Stimulated activated CD4-positive, alpha-beta T cell treated with anti-CD3 and anti-CD28 coated beads, Interleukin-12 subunit alpha, Interleukin-12 subunit beta, amount 100 ng/mL, for 48 hours (primary cell): ENCODE measurements around the gene COPZ1.
A peak's percentile ranks its signal among the peaks of the same experiment; 100 is the strongest.

Experiments
- DNase-seq, 3 donors: peaks; one replicate each; pipeline ENCODE4 v3.0.0-alpha.2; 2020; ENCODE audit warnings: low read depth in 2 of 3, low spot score in 1 of 3

Gene COPZ1

DNA sequence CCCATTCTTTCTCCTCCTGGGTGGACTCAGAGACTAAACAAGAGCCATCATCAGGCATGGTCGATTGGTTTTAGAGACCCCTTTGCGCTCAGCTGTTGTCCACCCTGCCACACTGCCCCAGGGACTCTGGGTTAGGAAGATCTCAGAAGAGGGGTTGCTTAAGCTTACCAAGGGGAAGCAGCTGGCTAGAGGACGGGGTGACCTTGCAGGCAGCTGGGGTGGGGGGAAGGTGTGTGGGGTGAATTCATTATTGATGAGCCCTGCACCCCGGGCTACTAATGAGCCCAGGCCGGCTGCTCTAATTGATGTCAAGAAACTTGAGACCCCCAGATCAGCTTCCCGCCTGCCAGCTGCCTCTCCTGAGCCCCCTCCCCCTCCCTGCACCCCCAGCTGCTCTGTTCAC, 68.3 kb downstream of the COPZ1 start:
- DNase-seq, result no peak

DNA sequence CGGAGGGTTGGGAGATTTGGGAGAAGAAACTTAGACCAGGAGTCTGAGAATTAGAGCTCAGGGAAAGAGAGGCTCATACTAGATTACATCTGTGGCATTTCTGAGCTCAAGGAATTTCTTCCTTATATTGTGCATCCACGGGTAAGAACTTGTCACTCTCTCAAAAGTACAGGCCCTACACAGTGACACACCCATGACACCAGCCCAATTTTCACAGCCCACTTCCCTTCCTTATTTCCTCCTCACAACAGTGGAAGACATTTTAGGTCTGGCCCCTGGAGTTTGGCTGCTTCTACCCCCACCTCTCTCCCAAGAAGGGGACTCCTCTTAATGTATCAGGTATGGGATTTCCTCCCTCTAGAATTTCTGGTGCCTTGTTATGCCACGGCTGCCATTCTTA, 68.8 kb downstream of the COPZ1 start:
- no peak for DNase-seq

DNA sequence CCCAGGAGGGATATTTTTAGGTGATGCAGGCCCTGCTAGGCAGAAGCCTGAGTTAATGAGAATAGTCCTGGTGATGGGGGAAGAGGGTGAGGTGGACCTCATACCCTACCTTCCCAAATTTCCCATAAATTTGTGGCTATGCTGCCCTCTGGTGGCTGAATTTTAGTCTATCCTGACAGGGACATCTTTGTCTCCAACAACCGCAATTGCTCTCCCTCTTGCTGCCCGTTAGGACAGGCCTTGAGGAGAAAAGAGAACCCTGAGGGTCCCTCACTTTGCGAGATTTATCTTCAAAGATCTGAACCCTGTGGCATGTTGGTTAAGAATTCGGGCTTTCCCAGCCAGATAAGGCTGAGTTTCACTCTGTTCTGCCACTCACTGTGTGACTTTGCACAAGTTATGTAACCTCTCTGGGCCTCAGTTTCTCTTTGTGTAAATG, 69.4 kb downstream of the COPZ1 start:
- DNase-seq, result peak in 1 of 3 donors; percentile 52

DNA sequence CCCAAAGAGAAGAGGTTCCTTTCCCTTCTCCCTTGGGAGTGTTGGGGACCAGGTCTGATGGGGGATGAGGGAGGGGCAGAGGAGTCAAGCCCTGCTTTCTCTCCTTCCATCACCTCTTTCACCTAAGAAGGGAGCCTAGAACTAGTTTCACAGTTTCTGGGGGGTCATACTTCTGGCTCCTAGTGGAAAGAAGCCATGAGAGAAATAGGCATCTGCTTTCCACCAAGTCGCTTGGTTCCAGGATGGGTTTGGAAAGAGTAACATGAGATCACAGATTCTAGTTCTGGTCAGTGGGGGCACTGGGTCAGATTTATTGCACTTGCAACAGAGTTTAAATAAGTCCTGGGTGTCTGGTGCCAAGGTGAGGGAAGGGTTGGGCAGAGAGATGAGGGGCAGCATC, 70.1 kb downstream of the COPZ1 start:
- no peak for DNase-seq

DNA sequence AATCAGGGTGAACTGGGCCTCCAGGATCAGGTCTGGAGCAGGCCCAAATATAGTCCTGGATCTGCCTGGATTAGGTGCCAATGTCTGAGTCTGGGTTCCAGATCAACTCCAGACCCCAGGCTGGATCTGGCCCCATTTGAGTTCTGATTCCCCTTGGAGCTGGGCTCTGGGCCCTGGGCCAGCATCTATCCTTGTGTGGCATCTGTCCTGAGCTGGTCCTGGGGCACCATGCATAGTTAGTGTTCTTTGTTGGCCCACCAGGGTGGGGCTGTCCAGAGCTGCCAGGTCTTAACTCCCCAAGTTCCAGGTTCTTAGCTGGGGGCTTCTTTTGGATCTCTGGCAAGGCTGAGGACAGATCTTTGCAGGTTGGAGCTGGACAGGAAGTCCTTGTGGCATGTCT, 70.6 kb downstream of the COPZ1 start:
- no peak for DNase-seq

DNA sequence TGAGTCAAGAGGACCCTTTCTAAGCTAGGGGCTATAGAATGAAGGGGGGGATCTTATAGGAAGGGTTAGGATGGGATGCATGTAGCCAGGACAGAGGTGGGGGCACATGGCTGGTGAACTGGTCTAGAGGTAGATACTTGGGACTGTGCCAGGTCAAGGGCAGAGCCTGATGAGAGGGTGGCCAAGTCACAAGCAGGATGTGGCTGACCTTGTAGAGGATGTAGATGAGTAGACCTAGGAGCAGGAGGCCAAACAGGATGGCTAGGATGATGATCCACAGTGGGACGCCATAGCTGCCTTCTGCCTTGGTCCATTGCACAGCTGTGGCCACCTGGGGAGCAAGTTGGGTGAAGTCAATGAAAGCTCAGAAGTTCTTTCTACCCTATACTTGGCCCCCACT, 72.2 kb downstream of the COPZ1 start:
- DNase-seq, result no peak

DNA sequence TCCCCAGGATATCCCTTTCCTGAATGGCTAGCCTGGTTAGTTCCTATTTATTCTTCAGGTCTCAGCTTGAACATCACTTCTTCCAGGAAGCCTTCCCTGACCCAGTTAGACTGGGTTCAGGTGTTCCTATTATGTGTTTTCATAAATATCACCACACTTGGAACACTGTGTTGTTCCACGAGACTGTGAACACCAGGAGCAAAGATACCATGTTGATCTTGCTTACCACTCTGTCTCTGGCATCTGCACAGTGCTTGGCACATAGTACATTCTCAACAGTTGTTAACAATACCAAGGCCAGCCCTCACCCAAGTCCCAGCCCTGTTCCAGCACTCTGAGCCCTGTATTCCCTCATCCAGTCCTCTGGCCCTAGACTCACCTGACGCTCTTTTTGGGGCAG, 73.3 kb downstream of the COPZ1 start:
- DNase-seq, result no peak

DNA sequence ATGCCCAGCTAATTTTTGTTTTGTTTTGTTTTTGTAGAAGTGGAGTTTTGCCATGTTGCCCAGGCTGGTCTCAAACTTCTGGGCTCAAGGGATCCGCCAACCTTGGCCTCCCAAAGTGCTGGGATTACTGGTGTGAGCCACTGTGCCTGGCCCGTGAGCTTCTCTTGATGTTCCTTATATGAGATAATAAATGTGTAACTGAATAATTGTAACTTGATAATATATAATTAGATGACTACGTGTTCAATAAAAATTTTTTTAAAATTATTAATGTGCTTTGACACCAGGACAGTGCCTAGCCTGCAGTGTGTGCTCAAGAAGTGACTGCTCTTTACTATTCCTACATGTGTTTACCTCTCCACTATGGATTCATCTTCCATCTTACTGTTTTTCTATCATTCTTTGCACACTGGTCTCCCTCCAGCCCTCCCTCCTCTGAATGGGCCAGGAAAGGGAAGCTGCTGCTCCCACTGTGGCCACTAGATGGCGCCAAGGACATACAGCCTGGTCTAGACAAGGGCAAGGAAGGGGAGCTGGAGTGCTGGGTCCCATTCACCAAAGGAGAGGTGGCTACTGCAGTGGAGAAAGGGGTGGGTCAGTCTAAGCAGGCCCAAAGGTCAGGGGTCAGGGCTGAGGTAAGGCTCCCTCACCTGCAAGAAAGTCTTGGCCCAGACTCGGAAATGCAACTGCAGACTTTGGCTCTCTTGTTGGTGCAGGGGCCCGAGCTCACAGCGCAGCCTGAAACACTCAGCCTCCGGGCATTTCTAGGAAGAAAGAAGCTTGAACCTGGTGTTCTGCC, 74.3 kb downstream of the COPZ1 start:
- peak; percentile 76 to 96 (median 80) for DNase-seq

DNA sequence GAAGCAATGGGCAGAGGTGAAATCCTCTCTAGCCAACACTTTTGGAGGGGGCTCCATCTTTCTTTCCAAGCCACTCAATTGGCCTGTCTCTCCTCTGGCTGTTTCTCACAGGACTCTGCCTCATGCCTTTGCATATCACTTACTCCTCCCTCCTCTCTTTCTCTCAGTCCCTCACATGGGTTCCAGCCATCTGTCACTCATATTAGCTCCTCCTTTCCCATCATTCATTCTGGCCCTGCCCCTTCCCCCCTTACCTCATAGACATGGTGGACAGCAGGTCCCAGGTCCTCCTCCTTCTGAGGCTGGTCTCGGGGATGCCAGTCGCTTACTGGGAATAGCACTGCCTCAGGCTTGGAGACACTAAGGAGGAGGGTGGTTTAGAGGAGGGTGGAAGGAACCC, 76.2 kb downstream of the COPZ1 start:
- no peak for DNase-seq
